Activated CD8-positive, alpha-beta memory T cell treated with anti-CD3 and anti-CD28 coated beads, Interleukin-2, amount 50 U/mL, for 4 hours (primary cell): ENCODE measurements around the gene CAMTA1.

ENCODE experiments used
- DNase-seq: peaks from one replicate; pipeline ENCODE4 v3.0.0-alpha.2; 2020

CAMTA1 gene

DNA sequence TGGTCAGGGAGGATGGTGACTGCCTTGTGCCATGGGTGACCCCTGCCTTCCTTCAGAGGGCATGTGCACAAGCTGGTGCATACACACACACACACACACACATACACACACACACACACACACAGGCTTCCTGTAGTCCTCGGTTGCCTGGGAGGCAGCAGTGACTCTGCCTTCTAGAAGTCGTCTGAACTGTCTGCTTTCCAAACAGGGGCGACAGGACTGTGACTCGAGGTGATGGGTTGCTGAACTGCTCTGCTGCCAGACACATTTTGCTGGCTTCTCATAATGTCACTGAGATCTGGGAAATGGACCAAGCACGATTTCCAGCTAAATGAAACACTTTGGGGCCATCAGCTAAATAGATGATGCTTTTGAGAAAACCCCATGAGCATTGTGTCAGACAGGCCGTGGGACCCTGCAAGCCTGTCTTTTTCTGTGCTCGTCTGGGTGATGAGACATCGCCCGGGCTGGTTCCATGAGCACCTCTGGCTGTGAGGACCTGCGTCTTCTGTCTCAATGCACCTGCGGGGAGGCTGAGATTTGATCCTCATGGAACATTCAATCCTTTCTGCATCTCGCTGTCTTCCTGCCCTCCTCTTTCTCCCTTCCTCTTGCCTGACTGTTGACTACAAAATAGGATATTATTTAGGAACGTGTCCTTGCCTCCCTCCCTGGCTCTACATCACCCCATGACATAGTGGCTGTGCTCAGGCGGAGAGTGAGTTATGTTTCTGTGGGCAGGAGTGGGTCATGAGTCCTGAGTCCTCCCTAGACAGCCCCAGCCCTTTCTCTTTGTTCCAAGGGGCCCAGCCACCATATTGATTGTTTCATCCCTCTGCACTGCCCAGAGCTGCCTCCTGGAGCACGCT, 436.8 kb downstream of the CAMTA1 start:
- DNase-seq: no peak

DNA sequence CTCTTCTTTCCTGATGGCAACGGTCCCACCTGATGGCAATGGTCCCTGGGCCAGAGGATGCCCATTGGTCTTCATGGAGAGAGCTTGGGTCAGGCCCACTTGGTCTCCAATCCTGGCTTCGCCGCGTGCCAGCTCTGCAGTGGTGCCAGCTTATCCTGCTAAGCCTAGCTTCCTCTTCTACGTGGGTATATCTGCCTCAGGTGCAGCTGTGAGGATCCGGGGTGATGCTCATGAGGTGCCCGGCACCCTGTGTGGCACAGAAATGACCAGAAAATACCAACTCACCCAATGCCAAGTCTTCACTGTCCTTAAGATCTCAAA, 437.4 kb downstream of the CAMTA1 start:
- DNase-seq: no peak

DNA sequence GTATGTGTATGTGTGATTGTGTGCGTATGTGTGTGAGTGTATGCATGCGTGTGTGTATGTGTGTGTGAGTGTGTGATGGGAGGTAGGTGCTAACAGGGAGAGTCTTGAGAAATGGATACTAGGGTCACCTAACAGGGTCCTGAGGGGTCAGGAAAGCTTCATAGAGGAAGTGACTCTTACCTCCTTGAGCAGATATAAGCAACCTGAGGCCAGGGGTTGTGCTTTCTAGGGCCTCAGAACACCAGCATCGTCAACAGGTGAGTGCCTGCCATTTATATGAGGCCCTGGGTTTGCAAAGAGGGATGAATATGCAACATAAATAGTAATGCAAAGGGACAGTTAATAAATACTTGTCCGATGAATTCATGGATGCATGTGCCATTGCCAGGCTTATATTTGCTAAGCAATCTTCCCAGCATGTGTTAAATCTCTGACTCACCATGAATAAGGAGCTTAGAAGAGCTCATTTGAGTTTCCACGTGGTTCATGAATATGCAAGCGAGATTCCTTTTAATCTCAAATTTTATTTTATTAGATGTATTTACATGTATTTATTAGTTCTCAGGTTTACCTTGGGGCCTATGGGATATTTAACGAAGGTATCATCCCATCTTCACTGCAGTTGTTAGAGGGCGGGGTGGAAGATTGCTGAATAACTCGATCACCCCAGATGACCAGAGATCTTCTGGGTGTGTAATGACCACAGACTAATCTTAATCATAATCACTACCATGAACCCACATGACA, 438.3 kb downstream of the CAMTA1 start:
- DNase-seq: no peak

DNA sequence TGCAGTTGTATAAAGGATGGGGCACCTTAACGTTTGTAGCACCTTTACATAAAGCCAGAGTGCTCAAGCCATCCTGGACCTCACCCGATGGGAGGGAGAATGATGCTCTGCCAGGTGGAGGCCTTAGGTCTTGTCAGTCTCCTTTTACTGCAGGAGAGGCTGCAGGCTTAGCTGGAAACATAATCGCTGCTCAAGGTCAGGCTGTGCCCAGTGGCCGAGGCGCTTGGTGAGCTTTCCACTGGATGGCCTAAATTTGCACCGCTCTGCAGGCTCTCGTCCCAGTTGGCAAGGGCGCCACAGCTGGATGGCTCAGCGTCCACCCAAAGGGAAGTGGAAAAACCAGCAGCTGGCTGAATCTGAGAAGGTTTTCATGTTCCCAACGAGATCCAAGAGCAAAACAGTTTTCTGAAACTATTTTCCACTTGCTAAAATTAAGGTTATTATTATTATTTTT, 438.9 kb downstream of the CAMTA1 start:
- DNase-seq: no peak

DNA sequence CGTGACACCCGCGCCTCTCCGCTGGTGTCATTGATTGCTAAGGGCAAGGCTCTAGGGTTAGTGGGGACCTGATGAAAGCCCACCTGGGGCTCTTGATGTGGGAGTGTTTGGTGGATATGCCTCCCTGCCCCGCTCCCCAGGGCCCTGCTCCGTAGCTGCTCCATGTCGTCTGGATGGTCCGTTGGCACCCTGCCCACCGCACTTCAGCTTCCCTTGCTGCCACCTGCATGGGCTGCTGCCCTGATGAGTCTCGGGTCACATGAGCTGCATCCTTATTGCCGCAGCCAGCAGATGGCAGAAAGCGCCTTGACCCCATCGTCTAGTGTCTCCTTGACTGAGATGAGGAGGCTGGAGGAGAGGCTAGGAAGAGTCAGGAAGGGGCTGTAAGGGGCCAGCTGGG, 439.4 kb downstream of the CAMTA1 start:
- DNase-seq: no peak

DNA sequence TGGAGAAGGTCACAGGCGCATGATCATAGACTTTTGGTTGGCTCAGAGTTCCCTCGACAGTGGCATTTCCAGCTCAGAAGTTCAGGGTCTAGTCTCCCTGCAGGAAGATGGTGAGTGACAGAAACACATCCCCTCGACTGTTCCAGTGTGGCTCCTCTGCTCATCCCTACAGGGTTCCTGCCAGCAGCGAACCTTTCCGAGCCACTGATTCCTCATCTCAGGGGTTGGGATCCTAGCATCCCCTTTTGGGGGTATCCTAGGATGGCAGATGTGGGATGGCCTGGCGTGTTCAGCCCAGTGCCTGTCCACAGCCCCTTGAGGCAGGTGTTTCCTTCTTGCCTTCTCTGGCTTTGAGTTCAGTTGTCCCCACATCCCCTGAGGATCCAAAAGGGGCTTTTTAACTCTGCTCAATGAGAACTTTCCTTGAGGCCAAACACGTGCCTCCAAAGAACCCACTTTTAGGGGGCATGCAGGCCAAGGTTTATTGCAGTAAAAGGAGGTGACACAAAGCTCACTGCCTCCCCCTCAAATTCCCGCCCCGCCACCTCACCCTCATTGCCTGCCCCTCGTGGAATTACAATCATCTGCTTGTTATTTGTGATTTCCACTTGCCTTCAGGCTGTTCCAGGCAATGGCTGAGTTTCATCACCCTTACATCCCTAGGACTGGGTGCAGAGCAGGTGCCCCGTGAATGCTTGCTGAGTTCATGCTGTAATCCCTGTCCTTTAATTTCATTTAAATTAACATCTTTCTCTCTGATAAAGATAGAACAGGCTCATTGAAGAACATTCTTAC, 440.7 kb downstream of the CAMTA1 start:
- no peak for DNase-seq

DNA sequence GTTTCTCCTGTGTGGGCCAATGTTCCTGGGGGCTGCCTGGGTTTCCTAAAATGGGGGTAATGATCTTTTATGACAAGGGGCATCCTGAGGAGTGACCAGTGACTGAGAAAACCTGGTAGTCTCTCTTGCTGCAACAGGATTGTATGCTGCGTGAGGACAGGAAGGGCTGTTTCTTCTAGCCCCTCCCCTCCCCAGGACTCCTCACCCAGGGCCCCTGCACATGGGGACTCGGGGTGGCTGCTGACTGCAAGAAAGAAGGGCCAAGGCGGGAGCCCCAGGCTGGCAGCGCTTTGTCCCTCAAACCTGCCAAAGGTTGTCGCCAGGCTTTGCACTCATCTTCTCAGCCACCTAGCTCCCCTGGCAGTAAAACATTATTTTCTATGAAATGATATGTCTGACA, 442.4 kb downstream of the CAMTA1 start:
- DNase-seq: no peak

DNA sequence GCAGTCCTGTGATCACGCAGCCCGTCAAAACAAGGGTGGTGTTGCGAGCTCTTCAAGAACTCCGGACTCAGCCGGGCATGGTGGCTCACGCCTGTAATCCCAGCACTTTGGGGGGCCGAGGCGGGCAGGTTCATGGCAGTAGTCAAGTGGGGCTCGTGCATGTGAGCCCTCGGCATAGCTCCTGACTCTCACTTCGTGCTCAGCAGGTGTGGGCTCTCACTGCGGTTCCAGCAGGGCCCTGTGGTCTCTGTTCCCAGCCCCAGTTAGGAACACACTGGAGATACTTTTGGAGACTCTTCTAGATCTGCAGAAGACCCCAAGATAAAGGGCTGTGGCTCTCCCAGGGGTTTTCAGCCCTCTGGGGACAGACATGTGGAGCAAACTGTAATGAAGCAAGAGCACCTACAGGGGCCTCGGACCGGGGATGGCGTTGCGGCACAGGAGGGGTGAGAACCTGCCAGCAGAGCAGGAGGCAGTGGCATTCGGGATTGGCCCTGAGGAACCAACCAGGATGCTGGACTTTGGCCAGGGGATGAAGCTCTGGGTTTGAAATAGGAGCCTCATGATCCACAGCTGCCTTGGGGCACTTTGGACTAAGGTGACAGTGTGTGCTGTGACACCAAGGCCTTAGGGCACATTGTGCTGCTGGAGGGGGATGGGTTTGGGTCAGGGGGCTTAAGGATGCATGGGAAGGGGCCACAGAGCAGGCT, 443.2 kb downstream of the CAMTA1 start:
- no peak for DNase-seq

DNA sequence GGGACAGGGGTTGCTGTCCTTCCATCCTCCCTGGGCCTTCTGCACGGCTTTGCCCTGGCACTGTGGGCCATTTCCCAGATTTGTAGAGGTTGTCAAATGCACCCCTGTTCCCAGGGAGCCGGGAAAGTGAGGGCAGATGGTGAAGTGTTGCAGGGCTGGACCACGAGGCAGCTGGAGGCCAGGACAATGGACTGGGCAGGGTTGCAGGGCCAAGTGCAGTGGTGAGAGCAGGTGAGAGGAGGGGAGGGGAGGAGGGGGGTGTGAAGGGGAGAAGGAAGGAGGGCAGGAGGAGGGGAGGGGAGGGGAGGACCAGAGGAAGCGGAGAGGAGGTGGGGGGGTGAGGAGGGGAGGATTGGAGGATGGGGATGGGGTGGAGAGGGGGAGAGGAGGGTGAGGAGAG, 443.9 kb downstream of the CAMTA1 start:
- no peak for DNase-seq

DNA sequence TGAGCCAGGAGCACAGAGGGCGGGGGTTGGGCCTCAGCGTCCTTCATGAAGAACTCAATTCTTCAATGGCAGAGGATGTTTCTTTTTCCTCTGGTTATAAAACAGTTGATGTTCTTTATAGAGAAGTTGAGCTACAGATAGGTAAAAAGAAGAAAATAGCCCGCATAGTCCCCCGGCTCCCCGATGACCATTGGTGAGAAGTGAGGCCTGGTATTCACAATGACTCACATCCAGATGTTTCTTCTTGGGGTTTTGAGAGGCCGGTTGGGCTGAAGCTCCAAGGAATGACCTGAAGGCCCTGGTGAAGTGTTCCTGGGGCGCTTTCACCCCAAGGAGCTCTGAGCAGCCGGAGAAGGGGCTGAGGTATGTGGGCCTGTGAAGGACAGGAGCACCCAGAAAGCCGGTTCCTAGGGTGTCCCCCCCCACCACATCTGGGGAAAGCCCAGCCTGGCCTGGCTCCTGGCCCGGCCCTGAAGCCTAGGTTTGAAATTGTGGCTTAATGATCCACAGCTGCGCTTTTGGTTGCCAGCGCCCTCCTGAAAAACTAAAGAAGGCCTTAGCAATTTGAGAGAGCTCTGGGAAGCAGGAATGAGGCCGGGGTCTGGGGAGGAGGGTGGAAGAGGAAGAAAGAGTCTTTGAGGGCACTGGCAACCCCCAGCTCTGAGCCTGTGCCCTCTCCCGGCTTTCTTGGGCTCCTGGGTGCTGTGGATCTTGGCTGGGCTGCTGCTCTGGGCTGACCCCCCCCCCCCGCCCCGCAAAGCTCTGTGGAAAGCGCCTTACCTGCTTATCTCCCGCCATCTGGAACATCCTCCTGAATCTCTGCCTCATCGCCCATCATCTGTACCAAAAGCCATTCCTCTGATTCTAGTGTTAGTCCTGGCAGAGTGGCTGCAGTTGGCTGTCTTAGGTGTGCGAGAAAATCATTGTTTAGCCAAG, 444.7 kb downstream of the CAMTA1 start:
- no peak for DNase-seq

DNA sequence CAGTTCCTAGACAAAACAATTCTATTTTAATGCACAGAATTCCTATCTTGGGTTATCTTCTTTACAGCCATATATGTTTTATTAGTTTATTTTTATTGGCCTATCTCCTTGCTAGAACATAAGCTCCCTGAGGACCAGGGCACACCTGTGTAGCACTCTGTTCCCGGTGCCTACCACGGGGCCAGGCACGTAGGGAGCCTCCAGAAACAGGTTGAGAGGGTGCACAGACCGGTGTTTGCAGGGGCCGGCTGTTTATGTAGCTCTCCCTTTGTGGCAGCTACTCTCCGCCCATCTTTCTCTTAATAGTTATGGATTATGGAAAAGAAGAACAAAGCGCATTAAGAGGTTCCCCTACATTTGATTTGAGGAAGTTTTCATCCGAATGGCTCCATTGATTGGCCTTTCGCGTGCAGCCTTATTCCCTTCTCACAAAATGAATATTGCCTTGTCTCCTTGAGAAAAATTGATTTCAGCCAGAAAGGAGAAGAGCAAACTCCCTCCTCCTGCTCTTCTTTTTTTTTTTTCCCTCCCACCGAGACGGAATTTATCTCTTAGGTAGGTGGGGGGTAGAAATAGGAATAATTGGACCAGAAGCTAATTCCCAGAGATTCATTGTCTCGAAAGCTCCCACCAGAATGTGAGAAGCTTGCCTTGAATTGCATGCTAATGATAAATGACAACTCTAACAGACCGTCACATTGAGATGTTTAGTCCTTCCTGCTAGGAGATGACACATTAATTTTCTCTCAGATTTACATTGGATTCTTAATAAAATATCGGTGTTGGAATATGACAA, 447.4 kb downstream of the CAMTA1 start:
- no peak for DNase-seq

DNA sequence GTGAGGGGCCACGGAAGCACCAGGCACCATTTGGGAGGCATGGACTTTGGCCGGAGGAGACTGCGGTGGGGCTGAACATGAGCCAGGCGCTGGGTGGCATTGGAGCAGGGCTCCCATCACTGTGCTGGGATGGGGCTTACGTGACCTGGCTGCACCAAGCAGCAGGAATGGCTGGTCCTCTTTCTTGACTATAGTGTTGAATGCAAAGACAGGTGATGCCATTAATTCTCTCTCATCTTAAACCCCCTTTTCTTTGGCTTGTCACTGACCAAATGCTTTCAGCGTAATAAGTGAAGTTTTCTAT, 447.9 kb downstream of the CAMTA1 start:
- DNase-seq: no peak

DNA sequence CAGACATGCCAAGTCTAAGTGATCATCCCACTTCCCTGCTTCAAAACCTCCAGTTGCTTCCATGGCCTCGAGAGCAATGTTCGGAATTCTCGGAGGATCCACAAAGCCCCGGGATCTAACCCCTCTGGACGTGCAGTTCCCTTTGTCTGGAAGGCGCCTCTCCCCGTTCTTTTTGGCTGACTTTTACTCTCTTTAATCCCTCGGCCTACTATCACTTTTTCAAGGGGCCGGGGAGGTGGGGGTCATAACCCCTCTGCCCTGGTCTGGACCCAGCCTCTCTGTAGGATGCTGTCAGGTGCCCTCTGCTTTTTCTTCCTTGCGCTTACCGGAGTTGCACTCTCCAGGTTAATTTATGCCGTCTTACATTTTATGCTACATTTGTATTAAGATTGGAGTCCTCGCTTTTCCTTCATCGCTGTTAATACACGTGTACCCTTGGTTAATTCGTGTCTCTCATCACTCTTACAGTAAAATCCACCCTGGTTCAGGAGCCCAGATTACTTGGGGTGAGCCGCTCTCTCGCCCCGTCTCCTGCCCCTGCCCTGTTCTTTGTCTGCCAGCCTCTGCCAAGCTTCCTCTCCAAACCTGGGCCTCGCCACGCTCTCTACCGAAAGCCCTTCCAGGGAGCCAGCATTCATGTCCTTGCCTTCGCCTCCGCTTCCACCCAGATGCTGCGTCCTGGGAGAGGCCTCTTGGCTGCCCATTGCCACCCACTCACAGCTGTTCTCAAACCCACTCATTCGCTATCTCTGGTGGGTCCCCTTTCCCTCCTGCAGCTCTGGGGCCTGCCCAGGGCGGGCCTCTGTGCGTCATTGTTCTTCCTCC, 448.6 kb downstream of the CAMTA1 start:
- no peak for DNase-seq

DNA sequence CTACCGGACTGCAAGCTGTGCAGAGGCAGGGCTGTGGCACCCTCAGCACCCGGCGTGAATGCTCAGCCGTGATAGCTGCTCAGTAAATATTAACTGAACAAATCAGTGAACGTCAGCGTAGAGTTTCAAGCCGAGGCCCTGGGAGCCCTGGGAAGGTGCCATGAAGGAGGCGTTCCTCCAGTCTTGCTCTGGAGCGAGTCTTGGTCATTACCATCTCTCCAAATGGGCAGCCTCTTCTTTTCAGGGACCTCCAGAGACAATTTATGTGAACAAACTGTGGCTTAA, 449.2 kb downstream of the CAMTA1 start:
- no peak for DNase-seq

DNA sequence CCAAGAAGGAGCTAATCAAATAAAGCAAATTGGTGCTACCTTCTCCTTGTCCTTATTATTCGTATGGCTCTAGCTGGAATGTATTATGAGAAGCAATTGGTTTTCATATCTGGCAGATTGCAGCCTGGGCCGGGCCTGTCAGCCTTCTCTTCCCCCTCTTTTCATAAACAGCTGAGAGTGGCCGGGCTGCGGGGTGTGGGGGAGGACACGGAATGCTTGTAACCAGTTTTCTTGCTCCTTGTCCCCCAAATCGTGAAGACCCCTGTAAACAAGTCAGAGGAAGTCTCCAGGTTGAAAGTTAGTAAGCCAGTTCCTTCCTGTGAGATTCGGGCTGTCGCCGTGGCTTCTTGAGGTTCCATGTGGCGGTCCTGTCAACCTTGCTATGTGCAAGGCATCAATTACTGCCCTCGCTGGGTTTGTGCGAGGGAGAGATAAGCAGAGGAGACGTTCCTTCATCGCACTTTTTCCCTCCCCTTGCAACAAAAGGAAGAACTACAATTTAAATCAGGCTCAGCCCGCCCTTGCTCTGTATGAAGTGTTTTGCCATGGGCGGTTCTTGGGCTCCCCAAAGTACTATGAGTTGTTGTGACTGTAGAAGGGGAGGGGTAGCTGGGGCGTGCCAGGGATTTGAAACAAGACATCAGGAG, 450.7 kb downstream of the CAMTA1 start:
- no peak for DNase-seq

DNA sequence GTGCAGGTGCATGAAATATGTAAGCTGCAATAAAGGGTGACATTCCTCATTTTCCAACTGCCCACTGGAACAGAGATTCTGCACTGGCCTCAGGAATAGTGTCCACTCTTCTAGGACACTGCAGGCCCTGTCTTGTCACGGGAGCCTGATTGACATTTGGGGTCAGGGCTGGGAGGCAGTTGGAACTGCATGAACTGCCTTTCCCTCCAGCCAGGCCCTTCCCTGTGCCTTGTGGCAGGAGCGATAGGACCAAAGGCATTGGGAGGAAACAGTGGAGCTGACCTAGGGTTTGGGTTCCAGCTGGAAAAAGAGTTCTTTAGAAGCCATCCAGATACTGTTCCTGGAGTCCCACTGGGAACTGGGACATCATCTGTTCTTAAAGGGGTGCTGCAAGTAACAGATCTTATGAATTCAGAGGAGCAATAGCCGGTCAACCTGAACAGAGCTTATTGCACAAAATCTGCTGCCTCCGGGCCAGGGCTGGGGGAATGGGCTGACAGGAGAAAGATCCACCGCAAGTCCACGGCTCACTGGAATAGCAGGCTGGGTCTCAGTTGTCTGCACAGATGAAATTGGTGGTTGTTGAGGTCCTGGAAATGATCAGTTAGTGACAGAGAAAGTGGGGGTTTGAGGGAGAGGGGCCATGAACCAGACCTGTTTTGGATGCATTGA, 451.7 kb downstream of the CAMTA1 start:
- no peak for DNase-seq

DNA sequence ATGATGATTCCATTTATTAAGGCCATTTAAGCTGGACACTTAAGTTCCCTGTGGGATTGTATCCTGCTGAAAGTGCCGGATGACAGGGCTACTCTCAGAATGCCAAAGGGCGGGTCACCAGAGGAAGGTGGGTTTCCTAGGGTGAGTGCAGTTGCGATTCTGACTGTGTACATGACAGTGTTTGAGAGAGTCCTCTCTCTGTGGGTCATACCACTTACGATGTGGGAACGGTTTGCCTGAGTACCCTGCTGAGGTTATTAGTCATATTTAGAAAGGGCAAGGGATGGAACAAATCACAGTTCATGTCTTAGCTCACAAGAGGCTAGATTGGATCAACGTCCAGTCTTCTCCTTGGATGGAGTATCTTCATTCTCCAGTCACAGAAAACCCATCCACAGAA, 461.9 kb downstream of the CAMTA1 start:
- DNase-seq: no peak

DNA sequence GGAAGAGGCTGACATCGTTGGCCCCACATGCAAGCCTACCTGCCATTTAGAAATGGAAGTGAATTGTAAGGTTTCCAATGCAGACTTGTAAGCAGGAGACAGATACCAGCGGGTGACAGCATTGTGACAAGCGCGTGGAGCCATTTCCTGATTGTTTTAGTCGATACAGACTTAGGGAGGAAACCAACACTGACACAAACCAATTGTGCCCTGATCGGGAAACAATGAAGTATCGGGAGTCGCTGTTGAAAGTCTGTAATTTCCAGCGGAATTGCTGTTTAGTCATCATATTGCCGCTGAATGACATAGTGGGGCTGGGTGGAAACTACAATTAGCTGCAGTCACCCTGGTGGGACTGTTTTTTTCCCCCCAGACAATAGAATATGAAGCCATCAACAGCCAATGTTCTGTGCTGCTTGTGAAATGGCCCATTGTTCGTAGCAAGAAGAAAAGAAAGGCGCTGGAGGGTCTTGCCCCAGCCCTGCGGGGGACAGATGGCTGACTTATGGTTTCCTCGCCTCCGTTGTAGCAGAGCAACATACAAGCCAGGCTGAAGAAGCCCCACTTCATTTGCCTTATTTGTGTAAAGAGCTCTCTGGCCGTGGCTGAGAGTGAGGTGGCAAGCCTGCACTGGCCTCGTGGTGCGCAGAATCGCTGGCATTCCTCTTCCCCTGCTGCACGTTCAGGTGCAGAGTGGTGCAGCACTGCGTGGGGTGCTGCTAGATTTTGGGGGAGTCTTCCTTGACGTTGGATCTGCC, 462.7 kb downstream of the CAMTA1 start:
- DNase-seq: no peak
